NCI-H2029 treated with DMSO at 0.1 percent for 48 hours (cell line): ENCODE results near the gene ARHGEF28.

Experiments
- DNase-seq: peaks from one replicate; lab custom pipeline; 2025; lab: John Stamatoyannopoulos, UW

The ARHGEF28 gene

DNA sequence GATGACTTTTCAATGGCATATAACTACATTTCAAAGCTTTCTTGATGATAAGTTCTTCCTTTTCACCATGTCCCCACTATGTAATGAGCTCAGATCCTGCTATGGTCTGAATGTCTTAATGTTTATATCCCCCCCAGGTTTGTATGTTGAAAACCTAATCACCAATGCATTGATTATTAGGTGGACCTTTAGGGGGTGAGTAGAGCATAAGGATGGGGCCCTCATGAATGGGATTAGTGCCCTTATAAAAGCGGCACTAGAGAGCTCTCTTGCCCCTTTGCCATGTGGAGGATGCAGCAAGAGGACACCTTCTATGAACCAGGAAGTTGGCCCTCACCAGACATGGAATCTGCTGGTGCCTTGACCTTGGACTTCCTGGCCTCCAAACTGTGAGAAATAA, 316.8 kb downstream of the ARHGEF28 start:
- no peak for DNase-seq

DNA sequence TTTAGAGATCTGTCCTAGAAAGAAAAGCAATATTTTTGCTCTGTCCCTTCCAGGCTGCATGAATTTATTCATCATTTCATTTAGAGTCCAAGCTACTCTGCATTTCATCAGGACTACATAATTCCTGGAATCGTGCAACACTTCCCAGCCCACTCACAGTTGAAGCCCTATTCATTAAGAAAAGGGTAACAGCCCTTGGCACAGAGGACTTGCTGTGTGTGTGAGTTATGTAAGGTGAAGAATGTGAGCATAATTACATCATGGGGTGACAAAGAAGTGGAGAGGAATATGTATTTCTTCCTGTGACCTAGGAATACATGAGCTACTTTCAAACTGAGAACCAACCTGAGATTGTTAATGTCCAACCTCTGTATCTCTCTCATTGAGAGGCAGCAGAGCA, 317.4 kb downstream of the ARHGEF28 start:
- DNase-seq = no peak

DNA sequence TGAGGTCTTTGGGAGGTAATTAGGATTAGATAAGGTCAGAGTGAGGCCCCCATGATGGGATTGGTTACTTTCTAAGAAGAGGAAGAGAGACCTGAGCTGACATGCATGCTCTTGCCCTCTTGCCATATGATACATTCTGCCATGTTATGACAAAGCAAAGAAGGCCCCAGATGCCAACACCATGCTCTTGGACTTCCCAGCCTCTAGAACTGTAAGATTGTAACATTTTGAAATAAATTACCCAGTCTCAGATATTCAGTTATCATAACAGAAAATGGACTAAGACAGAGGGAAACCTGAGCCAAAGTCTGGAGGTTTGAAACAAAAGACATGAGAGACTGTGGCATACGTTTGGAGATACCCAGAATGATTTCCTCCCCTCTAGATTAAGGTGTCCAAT, 318.6 kb downstream of the ARHGEF28 start:
- DNase-seq = no peak

DNA sequence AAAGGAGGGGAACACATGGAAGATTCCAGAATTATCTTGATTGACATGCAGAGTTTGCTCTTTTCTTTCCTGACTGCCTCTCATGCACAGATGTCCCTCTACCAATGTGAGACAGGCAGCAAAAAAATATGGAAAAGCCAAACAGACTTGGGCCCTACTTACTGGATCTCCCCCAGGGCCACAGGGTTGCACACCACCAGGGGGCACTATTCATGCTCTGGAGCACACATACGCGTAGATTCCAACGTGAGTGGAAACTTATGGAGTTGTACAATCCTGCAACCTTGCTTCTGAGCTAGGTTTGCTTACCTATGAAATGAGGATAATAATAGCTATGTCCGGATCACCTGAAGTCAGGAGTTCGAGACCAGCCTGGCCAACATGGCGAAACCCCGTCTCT, 319.5 kb downstream of the ARHGEF28 start:
- DNase-seq = no peak

DNA sequence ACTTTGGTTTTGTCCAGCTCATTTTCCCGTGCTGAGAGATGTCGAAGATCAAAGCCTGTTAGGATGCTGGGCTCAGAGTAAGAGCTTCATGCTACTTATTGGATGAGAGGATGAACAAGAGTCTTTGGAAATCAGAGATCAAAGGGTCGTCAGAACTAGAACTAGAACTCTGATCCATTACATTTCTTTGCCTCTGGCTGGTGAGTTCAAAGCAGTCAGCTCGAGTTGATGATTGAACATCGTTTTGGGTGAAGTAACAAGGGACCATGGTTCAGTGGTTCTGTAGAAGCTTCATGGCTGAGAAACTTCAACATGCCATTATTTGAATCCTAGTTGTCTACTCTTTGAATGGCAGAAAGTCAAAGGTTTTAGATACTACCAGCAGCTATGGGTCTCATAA, 320.3 kb downstream of the ARHGEF28 start:
- DNase-seq = no peak

DNA sequence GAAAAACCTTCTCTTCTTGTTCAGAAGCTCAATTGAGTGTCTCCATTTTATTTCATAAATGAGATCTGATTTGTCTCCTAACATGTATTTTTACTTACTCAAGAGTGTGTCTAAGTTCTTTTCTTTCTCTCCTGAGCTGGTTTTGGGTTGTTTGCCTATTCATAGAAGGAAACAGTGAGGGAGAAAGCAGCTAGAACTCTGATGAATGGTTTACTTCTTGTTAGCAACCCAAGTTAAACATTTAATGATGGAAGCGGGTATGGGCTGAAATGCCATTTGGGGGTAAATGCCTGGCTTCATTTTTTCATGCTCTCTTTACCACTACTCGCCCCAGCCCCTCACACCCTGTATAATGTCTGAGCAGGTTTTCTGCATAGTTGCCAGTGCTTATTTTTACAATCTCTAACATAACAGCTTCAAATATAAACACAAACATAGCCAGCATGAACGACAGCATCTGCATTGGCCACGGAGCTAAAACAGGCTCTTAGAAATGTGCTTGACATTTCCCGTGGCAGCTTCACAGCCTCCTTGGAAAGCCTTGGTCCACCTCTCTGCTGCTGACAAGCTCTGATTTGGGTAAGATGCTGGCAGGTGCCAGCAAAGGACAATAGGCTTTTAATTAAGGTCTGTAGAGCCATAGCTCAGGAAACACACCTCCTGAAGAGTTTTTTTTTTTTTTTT, 321.1 kb downstream of the ARHGEF28 start:
- no peak for DNase-seq

DNA sequence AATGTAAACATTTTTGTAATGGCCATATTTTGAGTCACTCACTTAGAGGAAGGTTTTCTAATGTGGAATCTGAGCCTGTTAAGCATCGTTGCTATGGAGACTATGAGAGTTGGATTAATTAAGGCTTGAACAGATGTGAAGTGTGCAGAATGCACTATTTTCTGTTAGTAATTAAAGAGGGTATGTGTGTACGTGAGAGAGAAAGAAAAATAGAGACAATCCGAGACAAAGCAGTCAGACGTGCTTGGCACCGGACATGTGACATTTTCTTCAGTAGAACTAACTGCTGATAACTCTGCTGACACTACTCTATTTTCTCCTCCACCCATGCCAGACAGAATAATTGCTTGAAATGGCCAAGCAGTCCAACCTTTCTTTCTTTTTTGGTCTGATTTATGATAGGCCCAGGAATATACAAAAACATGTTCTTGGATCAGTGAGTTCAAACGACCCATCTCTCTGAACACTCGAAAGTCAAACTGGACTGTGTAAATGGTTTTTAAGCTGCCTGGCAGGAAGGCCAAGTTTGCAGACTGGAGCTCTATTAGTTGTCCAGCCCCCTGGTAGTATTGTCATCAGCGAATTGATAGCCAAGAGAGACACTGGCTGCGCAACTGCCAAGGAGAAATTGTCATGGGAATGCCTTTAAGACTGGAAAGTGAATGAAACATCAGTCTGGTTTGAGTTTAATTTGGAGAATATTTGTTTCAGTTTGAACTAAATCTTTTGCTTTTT, 322.1 kb downstream of the ARHGEF28 start:
- DNase-seq = peak; percentile 52

DNA sequence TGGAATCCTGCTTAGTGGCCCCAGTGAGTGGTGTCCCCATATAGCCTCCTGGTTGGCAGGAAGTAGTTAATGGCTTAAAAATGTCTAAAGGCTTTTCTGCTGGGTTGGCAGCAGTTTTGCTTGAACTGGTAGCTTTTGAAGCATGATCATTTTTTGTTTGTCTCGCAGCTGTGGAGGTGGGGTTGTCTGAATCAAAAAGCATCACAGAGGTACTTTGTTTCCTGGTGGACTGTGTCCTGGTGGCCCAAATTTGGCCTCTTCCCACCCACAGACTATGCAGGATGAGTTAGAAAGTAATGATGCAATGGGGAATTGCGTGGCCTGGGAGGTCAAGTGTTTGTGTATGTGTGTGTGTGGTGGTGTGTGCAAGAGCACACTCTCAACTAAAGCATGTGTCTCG, 322.7 kb downstream of the ARHGEF28 start:
- DNase-seq = no peak

DNA sequence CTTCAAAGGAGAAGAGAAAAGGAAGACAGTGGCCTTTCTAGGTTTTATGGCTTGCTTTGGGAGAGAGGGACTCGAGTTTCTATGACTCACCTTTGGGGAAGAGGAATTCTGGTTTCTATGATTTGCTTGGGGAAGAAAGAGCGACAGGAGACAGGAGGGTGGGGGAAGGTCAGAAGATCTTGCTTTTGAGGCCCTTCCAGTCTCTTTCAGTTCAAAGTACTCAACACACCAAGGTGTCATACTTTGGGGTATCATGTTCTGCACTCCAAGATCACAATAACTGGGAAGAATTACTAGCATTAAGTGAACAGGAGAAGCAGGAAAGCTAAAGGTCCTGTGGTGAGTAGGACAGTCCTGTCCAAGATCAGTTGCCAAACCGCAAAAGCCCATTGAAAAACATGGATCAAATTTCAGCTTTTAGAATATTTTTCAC, 324.5 kb downstream of the ARHGEF28 start:
- DNase-seq = no peak

DNA sequence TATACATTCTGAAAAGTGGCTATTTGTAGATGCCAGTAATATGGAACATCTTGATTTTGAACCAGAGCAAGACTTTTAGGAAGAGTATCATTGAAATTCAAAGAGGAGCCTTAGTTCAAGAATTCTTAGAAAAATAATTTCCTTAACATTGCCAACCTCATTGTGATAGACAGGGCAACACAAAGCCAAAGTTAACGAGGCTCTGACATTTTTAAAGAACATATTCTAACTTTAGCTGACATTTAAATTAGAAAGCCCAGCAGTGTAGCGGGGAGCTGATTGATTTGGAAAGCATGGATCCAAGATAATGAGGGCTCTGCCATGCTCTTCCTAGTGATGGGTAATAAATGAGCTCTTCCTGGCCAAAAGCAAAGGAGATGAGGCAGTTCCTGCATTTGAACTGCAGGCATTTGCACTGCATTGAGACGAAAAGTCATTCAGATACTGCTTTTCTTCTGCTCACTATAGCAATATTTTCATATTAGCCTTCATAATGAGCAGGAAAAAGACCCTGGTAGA, 325.0 kb downstream of the ARHGEF28 start:
- no peak for DNase-seq

DNA sequence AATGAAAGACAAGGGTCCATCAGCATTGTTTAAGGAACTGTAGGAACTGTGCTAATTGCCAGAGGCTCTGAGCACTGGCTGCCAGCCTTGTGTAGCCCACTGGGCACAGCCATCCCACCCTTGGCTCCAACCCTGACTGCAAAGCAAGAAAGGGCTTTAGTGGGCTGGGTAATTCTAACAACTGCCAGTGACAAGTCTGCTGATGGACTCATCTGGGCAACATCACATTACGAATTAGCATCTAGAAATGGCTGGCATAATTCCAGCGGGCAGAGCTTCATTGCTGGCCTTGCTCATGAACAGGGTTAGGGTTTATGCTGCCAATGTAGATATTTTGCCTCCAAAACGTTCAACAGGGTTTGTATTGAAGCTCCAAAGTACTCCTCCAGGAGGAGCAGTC, 326.9 kb downstream of the ARHGEF28 start:
- no peak for DNase-seq

DNA sequence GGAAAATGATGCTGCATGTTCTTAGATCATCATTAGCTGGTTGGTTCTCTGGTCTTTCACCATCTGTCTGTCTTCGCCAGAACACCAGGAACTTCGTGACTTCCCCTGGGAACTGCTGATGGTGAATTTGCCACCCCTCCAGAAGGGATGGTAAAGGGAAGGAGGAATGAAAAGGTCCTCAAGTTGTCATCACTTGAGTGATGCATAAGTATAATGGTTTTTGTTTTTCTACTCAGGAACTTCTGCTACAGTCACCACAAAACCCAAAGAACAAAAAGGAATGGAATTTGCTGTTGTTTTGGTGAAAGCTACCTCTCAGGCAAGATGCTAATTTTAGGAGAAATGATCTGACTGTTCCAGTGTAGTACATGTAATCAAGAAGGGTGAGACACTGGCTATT, 328.4 kb downstream of the ARHGEF28 start:
- no peak for DNase-seq

DNA sequence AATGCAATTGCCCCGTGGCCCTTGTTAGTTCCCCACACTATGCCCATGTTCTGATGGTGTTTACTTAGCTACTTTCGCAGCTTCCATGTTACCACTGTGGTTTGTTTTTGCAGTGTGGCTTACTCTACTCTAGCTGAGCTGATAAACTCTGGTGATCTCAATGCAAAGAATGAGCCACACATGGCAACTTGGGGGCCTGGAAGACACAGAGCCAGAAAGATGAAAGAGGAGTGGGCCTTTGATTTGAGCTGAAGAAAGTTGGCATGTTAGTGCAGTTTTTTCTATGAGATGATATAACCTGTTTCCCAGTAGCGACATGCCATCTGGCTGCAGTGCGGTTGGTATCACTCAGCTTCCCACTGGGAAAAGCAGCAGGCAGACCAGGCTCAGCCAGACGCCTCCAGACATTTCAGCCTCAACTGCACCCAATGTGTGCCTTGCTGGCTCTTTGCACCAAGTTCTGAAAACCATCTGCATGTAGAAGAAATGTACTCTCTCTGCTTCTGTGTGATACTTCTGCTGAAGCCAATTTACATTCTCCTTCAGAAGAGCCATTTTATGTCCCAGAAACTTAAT, 329.4 kb downstream of the ARHGEF28 start:
- DNase-seq = no peak

DNA sequence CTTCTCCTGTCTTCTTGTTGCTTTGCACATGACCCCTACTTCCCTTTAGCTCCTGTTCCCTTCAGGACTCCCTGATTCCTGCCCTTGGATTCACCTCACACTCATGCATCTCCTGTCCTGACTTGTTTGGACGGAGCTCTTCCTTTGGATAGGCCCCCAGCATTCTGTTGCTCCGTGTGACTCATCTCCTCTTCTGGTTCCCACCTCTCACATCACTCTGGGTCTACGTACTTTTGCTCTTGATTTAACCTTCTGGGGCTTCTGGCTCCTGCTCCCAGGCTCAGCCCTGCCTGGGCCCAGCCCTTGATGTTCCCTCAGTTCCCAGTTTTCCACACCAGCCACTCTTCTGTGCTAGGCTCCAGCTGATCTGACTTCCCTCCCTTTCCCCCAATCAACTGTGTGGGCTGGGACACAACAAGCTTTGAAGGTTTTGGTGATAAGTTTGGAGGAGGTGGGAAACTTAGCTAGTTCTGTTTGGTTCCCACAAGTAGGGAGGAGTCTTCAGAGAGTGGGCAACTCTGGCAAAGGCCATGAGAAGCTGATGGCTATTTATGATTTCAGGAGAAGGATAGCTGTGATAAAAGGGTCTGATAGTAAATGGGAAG, 331.5 kb downstream of the ARHGEF28 start:
- no peak for DNase-seq

DNA sequence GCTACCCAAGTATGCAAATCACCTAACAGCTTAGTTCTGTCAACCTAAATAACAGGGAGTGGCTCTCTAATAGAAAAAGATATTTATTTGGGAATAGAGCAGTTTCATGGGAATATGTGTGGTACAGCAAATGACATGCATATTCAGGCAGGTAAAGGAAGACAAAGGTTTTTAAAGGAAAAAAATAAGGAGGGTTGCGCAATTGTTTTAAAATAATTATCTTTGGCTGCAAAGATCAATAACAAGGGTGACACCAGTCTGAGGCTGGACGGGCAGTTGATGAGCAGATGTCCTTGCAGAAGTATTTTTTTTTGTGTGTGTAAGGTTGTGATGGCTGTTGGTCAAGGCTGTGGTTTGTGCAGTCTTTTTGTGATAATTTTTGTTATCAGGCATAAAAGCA, 332.0 kb downstream of the ARHGEF28 start:
- no peak for DNase-seq

DNA sequence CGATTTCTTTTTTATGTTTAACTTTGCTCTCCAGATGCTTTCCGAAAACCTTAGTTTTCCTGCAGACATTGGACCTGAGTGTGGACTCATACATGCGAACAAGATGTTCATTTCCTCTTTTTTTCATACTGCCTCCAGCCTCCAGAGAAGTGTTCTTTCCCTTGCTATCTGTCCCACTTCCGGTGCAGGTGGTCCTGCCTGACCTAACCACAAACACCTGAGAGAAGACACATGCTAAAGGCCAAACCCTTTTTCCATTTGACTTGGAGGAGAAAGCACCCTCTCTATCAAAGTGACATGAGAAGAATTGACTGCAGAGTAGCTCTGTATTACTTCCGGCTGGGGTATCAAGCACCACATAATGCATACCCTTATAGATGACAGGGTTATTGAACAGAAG, 334.0 kb downstream of the ARHGEF28 start:
- no peak for DNase-seq

DNA sequence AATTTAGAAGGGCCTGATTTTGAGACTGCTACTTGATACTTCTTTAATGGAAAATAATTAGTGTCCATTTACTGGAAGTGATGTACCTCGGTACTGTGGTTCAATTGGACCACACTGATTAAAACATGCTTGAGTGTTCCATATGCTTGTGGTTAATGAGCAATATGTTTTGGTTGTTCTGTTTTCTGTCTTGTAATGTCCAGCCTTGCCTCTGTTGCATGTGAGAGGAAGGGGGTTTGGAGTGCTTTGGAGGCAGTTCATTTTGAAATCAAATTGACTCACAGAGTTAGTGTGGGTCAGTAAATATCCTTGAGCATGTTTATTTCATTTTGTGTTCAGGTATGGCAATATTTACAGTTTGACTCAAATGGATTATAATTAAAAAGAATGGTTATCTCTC, 334.4 kb downstream of the ARHGEF28 start:
- DNase-seq = no peak

DNA sequence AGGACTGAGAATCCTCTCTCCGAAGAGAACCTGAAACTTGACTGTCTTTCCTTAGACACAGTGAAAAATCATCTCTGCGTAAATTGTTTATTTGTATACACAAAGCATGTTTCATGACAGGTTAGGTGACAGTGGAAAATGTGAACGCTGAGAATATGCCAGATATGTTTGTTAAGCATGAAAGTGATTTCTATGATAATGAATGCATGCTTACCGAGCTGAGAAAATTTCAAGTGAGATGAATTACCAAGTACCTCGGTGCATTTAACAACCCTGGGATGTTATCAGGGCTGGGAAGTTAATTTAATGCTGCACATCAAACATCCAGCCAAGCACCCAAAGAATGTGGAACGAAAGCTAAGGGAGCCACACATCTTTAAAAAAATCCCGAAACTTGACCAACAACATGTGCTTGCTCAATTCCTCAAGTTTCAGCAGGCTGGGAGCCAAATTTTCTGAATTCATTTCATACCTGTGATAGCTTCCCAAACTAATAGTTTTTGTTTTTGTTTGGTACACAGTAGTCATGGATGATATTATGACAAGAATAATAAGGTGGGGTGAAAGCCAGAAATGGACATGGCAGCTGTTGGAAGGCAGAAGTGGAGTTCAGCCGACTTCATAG, 336.9 kb downstream of the ARHGEF28 start:
- no peak for DNase-seq

DNA sequence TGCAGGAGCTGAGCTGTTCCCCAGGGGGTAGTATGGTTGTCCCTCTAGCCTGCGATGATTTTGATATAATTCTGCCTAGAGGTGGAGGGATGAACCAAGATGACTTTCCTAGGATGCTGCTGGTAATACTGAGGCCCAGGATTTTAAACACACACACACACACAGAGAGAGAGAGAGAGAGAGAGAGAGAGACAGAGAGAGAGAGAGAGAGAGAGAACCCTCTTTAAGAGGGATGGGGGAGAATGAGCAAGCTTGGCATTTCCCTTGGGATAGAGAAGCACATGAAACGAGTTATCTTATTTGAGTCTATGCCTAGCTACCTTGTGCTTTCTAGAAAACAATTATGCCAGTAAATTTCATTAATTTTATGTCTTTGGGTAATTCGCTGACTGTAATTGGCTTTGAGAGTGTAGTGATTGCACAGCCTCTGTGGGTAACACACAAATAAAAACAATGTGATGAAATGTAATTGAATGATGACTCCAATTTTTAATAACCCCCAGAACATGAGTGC, 338.4 kb downstream of the ARHGEF28 start:
- no peak for DNase-seq

DNA sequence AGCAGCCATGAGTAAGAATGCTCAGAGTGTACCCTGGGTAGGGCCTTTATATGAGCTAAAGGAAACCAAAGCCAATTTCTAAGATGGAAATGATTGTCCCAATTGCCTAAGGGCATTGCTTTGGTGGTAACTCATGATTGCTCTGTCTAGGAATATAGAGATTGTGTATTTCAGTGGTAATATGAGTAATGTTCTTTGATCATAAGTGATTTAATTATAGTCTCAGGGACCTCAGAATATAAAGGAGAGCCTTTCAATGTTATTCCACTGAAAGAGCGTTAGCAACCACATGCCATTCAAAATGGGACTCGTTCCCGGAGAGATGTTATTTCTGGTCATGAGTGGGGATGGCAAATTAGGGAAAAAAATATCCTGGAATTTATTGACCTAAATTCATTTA, 340.5 kb downstream of the ARHGEF28 start:
- DNase-seq = no peak

DNA sequence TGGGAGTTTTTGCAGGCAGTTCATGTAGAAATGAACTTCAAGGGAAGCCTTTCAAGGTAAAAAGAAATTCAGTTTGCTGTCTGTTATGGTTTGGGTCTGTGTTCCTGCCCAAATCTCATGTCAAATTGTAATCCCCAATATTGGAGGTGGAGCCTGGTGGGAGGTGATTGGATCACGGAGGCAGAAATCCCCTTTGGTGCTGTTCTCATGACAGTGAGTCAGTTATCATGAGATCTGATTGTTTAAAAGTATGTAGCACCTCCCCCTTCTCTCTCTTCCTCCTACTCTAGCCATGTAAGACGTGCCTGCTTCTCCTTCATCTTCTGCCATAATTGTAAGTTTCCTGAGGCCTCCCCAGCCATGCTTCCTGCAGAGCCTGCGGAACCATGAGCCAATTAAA, 341.4 kb downstream of the ARHGEF28 start:
- no peak for DNase-seq

DNA sequence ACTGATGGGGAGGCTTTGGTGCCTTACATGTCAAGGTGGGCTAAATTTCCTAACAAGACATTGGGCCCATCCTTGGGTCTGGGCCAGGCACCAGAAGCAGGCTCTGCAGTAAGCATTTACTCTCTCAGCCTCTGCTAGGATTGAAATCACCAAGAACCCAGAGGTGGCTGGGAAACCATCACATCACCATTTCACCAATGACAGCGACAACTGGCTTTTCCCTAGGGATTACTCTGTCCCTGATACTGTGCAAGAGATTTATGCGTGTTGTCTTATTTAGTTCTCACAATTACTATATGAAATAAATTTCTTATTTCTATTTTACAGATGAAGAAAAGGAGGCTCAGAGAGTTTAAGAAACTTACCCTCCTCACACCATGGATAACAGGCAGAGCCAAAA, 342.2 kb downstream of the ARHGEF28 start:
- no peak for DNase-seq
